Kidney (tissue), 14 donors: Measurements from ENCODE around the gene ADGRG1. TPM values are rescaled to one million over a fixed set of nuclear protein-coding genes. Genes with fewer than 3 reads are reported as not detected.

Experiments
- DNase-seq, 5 donors: peaks; one replicate each; pipeline ENCODE4 v3.0.0-alpha.2; 2013 to 2020
- FAIRE-seq: peaks from 2 replicates; lab custom pipeline; 2012; peaks lifted over from hg19 to GRCh38; lab: Jason Lieb, UNC
- H3K27ac ChIP-seq, 2 donors: one replicate each; pipeline ENCODE4 v1.7.0; 2013; ENCODE audit warnings: low read depth in 2 of 2, low read length in 2 of 2, inconsistent platforms in 1 of 2
- H3K27me3 ChIP-seq: one replicate; pipeline ENCODE4 v1.7.1; 2013; ENCODE audit warnings: low read length, inconsistent platforms; ENCODE audit not compliant: control insufficient read depth, insufficient read depth
- H3K36me3 ChIP-seq, 3 donors: one replicate each; pipeline versions ENCODE4 v1.7.0 to v1.7.1; 2013; ENCODE audit warnings: low read length in 3 of 3, control low read depth in 1 of 3, inconsistent platforms in 1 of 3; ENCODE audit not compliant: insufficient read depth in 3 of 3, control insufficient read depth in 2 of 3
- H3K4me1 ChIP-seq, 3 donors: one replicate each; pipeline versions ENCODE4 v1.7.0 to v1.7.1; 2013; ENCODE audit warnings: low read length in 3 of 3, inconsistent platforms in 1 of 3, low read depth in 1 of 3; ENCODE audit not compliant: control insufficient read depth in 2 of 3, insufficient read depth in 2 of 3
- H3K4me3 ChIP-seq, 3 donors: one replicate each; pipeline versions ENCODE4 v1.7.0 to v1.8.1; 2013; ENCODE audit warnings: low read length in 3 of 3, control low read depth in 1 of 3, inconsistent platforms in 1 of 3
- H3K9ac ChIP-seq, 3 donors: one replicate each; pipeline versions ENCODE4 v1.7.0 to v1.7.1; 2013; ENCODE audit warnings: low read length in 3 of 3, control low read depth in 1 of 3, inconsistent platforms in 1 of 3
- H3K9me3 ChIP-seq, 3 donors: one replicate each; pipeline versions ENCODE4 v1.7.0 to v1.7.1; 2013; ENCODE audit warnings: low read length in 3 of 3, control low read depth in 1 of 3, inconsistent platforms in 1 of 3; ENCODE audit not compliant: control insufficient read depth in 2 of 3, insufficient read depth in 1 of 3
- intact Hi-C: fragments of 100-400 bp; cut with DNase I; formaldehyde crosslinking; loops from one replicate; pipeline ENCODE4 v1.11.1; 2022
- polyA plus RNA-seq: library from polyadenylated mRNA; stranded (reverse); fragments of 350-450 nt; fragmentation: Illumina TruSeq; extraction: RNeasy Lipid Tissue Mini Kit (QIAGEN cat#74804); gene quantifications from one replicate; pipeline ENCODE4 v1.2.3, GENCODE V29; 2014; ENCODE audit warnings: low read depth, low replicate concordance; ENCODE audit not compliant: insufficient read depth
- total RNA-seq: library from RNA; stranded (reverse); fragmentation: NEBNext Ultra II Directional; extraction: Animal tissue kit (Norgen Biotek cat#: 25700); gene quantifications from one replicate; pipeline ENCODE4 v1.2.1, GENCODE V29; 2021
- TF ChIP-seq, protein P1 (sequence below): IDR thresholded peaks from 3 replicates; pipeline ENCODE4 v1.5.1; 2012; ENCODE audit warnings: mild to moderate bottlenecking, moderate library complexity, borderline replicate concordance; ENCODE audit not compliant: insufficient read depth; ENCODE audit errors: extremely low read depth
- donor health status: control.
- donor health status: control.
- donor health status: control.
- donor health status: control.
- donor health status: control.
- donor health status: DM: yes; HTN: yes; CAD: no.
- donor health status: Normal renal cell carcinoma (clear cell type).

The ADGRG1 gene
- total and polyA plus RNA-seq, 2 donors from 2014 or later: 188 to 351 TPM

DNA sequence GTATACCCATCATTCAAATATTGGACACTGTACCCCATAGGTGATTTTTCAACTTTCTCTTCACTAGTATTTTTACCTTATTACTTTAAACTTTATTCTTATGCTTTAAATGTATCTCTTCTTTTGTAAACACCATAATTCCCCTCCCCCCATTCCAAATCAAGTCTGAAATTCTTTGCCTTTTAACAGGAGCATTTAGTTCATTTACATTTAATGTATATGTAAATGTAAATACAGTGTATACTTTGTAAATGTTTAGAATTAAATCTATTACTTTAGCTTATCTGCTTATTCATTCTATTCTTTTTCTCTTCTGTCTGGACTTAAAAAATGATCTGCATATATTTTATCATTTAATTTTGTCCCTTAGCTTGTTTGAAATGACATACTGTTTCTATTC, 30.0 kb upstream of the ADGRG1 start:
- H3K27ac ChIP-seq: no peak overlapping the region
- no peaks in the 10 kb centered on the region for H3K36me3 ChIP-seq
- TF ChIP-seq, protein P1, sequence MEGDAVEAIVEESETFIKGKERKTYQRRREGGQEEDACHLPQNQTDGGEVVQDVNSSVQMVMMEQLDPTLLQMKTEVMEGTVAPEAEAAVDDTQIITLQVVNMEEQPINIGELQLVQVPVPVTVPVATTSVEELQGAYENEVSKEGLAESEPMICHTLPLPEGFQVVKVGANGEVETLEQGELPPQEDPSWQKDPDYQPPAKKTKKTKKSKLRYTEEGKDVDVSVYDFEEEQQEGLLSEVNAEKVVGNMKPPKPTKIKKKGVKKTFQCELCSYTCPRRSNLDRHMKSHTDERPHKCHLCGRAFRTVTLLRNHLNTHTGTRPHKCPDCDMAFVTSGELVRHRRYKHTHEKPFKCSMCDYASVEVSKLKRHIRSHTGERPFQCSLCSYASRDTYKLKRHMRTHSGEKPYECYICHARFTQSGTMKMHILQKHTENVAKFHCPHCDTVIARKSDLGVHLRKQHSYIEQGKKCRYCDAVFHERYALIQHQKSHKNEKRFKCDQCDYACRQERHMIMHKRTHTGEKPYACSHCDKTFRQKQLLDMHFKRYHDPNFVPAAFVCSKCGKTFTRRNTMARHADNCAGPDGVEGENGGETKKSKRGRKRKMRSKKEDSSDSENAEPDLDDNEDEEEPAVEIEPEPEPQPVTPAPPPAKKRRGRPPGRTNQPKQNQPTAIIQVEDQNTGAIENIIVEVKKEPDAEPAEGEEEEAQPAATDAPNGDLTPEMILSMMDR: no peak
- DNase-seq: no peak
- no peaks in the 10 kb centered on the region for H3K27me3 ChIP-seq
- no peaks in the 10 kb centered on the region for H3K9me3 ChIP-seq
- H3K4me1 ChIP-seq: peaks cover 0 to 14% (median 13%) of the 10 kb centered on the region in 3 donors
- no peak overlapping the region for H3K4me3 ChIP-seq
- H3K9ac ChIP-seq: no peak overlapping the region
- intact Hi-C loops: no loop called here
- FAIRE-seq: no peak

DNA sequence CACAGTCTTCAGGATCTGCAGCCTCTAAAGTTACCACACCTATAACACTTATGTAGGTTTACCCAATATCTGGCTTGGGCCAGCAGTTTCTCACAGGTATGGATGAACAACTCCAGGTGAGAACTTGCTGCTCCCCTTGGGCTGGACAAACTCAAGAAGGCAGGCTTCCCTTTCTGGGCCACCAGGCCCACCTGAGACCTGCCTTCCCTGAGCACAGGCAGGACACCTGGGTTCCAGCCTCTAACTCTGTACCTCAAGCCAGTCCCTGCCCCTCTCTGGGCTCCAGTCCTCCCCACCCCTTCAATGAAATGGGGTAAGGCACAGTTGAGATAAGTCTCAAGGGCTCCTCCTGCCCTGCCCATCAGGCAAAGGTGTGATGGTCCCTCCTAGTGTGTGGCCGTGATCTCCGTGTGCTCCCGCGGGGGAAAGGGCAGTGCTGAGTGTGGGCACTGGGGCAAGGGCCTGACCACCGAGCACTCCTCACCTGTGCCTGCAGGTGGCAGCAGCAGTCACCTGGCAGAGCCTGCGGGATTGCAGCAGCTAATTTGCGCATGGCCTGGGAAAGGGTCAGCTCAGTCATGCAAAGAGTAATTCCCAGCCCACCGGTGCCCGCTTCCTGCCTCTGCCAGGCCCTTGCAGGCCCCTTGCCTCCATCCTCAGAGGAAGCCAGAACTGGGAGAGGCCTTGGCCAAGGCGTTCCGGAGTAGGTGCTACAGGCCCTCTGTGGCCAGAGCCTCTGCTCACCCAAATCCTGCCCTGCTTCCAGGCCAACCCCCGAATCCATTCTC, 28.2 kb upstream of the ADGRG1 start:
- no peaks in the 10 kb centered on the region for H3K36me3 ChIP-seq
- peak; percentile 84 to 85 (median 84) for DNase-seq
- H3K9ac ChIP-seq: peak overlapping the region in 1 of 3 donors; percentile 27
- H3K27ac ChIP-seq: peak overlapping the region; percentile 79 to 87
- peaks cover 0 to 14% (median 13%) of the 10 kb centered on the region in 3 donors for H3K4me1 ChIP-seq
- H3K9me3 ChIP-seq: no peaks in the 10 kb centered on the region
- no peaks in the 10 kb centered on the region for H3K27me3 ChIP-seq
- TF ChIP-seq, protein P1: peak; percentile 85
- no peak overlapping the region for H3K4me3 ChIP-seq
- FAIRE-seq: no peak
- intact Hi-C loops: no loop called here

DNA sequence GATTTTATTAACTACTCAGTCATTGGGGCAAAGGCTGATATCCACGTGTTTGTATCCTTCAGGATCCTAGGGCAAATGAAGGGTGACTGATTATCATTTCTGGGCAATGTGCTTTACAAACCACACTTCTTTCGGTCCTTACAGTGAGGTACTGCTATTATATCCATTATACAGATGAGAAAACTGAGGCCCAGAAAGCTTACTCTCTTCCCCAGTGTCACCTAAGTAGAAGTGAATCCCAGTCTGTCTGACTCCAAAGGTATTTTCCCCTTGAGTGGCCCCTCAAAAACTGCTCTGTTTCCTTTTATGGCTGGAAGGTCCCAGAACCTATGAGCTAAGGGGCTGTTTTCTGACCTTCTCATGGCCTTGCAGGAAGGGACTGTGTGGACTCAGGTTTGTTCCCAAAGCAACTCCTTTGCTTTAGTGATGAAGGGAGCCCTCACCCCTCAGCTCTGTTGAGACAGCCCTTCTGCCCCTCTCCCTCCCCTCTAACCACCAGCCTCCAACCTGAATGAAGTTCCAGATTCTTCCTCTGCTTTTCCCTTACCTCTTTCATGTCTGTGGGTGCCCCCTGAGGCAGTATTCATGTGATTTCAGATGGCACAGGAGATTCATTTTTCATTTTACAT, 27.4 kb upstream of the ADGRG1 start:
- no peak for DNase-seq
- intact Hi-C loops: no loop called here

More for the DNA sequence above, 27.4 kb upstream of the ADGRG1 start:
- Histone ChIP-seq H3K4me3 (no peak overlapping the region), H3K27me3 (no peaks in the 10 kb centered on the region), H3K9ac (no peak overlapping the region), H3K4me1 (peaks cover 0 to 14% (median 13%) of the 10 kb centered on the region in 3 donors), H3K9me3 (no peaks in the 10 kb centered on the region), H3K27ac (peak overlapping the region; percentile 79 to 87), H3K36me3 (no peaks in the 10 kb centered on the region)
- TF ChIP-seq, protein P1: no peak
- FAIRE-seq: no peak
